WI38 (cell line): Measurements from ENCODE around the gene NTSR1.

Source experiments
- H3K4me3 ChIP-seq: 2 replicates; pipeline ENCODE4 v1.5.1; 2011; ENCODE audit warnings: low read depth, mild to moderate bottlenecking, control low read depth, low read length
- TF ChIP-seq, protein P1 (sequence below): IDR thresholded peaks from 2 replicates; pipeline ENCODE4 v1.5.1; 2012; ENCODE audit warnings: low read depth, mild to moderate bottlenecking, control low read depth, low read length

NTSR1 gene

DNA sequence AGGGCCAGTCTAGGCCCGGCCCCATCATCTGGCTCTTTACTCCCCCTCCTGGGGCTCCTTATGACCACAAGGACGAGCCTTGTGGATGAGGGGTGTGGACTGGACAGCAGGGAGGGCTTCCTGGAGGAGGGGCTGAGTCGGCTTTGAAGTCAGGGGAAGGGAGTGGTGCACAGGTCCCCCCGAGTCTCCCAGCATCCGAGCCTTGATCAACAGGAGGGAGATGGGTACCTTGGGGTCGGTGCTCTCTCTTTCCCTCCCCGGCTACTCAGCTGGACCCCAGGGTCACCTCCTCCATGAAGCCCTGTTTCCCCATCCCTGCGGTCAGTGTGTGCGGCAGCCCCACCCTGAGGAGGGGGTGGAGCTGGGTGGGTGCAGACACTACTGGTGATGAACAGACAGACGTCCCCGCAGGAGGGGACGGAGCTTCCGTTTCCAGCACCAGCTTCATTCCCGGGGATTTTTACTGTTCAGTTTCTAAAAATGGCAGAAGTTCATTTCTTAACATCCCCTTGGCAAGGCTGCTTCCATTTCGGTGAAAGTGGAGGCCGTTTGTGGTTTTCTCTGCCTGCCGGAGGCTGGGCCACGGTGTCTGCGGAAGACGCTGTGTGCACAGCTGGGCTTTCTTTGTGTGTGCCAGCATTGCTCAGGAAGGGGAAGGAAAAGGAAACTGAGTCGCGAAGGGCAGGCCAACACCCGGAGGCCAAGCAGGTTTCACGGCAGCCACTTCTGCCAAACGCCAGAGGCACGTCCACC, 19.6 kb downstream of the NTSR1 start:
- no peak overlapping the region for H3K4me3 ChIP-seq
- TF ChIP-seq, protein P1, sequence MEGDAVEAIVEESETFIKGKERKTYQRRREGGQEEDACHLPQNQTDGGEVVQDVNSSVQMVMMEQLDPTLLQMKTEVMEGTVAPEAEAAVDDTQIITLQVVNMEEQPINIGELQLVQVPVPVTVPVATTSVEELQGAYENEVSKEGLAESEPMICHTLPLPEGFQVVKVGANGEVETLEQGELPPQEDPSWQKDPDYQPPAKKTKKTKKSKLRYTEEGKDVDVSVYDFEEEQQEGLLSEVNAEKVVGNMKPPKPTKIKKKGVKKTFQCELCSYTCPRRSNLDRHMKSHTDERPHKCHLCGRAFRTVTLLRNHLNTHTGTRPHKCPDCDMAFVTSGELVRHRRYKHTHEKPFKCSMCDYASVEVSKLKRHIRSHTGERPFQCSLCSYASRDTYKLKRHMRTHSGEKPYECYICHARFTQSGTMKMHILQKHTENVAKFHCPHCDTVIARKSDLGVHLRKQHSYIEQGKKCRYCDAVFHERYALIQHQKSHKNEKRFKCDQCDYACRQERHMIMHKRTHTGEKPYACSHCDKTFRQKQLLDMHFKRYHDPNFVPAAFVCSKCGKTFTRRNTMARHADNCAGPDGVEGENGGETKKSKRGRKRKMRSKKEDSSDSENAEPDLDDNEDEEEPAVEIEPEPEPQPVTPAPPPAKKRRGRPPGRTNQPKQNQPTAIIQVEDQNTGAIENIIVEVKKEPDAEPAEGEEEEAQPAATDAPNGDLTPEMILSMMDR: no peak

DNA sequence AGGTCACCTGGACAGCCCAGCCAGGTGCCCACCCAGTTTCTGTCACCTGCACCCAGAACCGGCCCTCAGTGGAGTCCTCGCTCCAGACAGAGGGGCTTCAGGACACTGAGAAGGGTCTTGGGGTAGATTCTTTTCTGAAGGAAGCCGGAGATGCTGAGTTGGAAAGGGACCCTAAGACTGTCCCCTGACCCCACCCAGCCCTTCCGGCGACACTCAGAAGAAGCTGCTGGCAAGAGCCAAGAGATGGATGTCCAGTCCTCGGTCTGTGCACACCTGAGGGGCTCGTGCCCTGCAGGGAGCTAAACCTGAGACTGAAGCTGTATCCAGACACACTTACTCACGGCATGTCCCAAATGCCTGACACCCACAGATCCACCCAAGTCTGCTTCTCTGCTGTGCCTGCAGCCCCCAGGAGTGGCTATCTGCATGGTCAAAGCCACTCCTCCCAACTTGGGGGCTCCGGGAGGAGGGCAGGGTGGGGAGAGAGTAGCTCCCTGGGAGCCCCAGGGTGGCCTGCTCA, 20.2 kb downstream of the NTSR1 start:
- H3K4me3 ChIP-seq: no peak overlapping the region
- TF ChIP-seq, protein P1: no peak

DNA sequence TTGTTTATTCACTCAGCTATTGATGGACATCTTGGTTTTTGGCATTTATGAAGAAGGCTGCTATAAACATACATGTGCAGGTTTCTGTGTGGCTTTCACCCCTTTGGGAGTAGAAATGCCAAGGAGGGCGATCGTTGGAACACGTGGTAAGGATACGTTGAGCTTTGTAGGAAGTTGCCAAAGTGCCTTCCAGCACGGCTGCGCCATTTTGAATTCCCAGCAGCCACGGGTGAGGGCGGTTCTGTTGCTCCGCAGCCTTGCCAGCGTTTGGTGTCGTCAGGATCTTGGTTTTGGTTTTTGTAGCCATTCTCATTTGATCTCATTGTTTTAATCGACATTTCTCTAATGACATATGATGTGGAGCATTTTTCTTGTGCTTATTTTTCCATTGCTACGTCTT, 21.8 kb downstream of the NTSR1 start:
- TF ChIP-seq, protein P1: no peak
- no peak overlapping the region for H3K4me3 ChIP-seq

DNA sequence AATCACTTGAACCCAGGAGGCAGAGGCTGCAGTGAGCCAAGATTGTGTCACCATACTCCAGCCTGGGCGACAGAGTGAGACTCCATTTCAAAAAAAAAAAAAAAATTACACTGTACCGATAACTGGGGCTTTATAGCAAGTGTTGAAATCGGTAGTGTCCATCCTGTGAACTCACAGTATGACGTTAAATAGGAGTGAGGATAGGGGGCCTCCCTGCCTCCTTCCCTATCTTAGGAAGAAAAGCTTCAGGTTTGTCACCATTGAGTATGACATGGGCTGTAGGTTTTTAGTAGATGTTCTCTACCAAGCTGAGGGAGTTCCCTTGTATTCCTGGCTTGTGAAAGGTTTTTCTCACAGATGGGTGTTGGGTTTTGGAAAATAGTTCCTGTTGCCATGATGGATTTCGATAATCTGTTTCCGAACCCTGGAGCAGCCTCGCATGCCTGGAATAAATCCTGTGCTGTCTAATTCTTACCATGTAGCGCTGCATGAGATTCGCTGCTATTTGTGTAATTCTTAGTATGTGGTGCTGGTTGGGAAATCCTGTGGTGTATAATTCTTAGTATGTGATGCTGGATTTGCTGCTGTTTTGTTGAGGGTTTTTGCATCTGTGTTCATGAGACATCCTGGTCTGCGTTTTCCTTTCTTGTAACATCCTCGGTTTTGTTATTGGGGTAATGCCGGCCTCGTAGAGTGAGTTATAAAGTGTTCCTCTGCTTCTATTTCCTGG, 23.6 kb downstream of the NTSR1 start:
- TF ChIP-seq, protein P1: no peak

DNA sequence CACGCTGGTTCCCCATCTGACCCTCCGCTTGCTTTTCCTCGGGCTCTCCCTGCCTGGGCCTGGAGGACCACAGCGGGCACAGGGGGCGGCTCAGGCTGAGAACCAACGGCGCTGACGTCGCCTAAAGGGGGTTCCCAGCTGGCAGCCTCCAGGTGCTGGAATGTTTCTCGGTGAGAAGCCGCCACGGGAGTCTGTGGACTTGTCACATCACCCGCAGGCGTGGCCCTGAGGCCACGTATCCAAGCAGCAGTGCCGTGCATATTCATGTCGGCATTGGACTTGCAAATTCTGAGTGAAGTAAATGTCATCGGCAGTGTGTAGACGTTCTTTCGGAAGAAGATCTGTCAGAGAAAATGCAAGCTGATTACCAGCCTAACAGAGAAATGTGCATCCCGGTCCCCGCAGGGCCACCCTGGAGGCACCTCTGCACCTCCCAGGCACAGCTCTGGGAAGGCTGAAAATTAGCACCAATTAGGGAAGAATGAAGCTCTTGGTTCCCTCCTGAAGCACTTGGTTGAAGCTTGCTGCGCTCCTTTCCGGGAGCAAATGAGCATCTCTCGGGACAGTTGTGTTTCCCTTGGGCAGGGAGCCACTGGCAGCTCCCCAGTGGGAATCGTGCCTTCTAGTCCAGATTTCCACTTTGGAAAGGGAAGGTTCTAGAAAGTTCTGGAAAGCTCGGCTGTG, 24.3 kb downstream of the NTSR1 start:
- TF ChIP-seq, protein P1: no peak

More for the DNA sequence above, 23.6 kb downstream of the NTSR1 start:
- no peak overlapping the region for H3K4me3 ChIP-seq

DNA sequence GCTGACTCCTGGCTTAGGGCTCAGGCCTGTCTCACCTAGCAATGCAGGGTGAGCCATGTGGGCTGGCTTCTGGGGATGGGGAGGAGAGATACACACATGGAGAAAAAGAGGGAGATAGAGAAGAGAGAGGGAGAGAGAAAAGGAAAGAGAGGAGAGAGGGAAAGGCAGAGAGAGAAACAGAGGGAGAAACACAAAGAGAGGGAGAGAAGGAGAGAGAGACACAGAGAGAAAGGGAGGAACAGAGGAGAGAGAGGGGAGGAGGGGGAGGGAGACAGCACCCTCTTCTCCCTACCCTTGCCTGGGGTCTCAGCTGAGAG, 24.8 kb downstream of the NTSR1 start:
- TF ChIP-seq, protein P1: no peak
- H3K4me3 ChIP-seq: no peak overlapping the region

More for the DNA sequence above, 24.3 kb downstream of the NTSR1 start:
- no peak overlapping the region for H3K4me3 ChIP-seq

DNA sequence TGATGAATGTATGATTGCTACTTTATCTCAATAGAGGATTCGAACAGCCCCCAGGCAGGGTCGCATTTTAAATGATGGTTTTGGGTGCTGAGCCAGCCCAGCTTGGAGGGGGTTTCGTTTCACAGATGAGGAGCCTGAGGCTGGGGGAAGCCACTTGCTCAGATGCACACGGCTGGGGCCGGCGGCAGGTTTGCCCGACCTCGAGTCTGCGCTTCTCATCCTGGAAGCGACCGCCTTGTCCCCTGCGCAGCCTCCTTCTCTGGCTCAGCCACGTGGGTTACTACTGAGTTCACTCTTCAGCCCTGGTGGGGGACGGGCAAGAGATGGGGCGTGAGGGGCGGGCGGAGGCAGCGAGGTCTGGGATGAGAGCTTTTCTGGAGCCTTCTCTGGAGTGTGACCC, 25.3 kb downstream of the NTSR1 start:
- H3K4me3 ChIP-seq: no peak overlapping the region
- TF ChIP-seq, protein P1: no peak
